HFFc6 (cell line): ENCODE data around the gene RPL18. TPM values are rescaled to one million over a fixed set of nuclear protein-coding genes. Genes with fewer than 3 reads are reported as not detected.
A peak's percentile ranks its signal among the peaks of the same experiment; 100 is the strongest.

Source experiments
- DNase-seq: peaks from one replicate; pipeline ENCODE4 v3.0.0-alpha.2; 2018
- H3K27ac Mint-ChIP-seq: 2 replicates; pipeline ENCODE4 v1.8.0; 2020; ENCODE audit warnings: mild to moderate bottlenecking, mixed read lengths
- H3K27me3 Mint-ChIP-seq: 2 replicates; pipeline ENCODE4 v1.8.0; 2021; ENCODE audit warnings: mild to moderate bottlenecking, moderate library complexity, mixed read lengths; ENCODE audit not compliant: insufficient read depth
- H3K36me3 Mint-ChIP-seq: 2 replicates; pipeline ENCODE4 v1.8.0; 2021; ENCODE audit warnings: low read depth, mixed read lengths
- H3K4me1 Mint-ChIP-seq: 2 replicates; pipeline ENCODE4 v1.8.0; 2020; ENCODE audit warnings: low read depth, mixed read lengths
- H3K4me3 Mint-ChIP-seq: 2 replicates; pipeline ENCODE4 v1.8.0; 2020; ENCODE audit warnings: mild to moderate bottlenecking, moderate library complexity, mixed read lengths
- H3K9me3 Mint-ChIP-seq: 2 replicates; pipeline ENCODE4 v1.8.0; 2020; ENCODE audit warnings: mild to moderate bottlenecking, mixed read lengths
- CTCF ChIP-seq: fragments of 200-600 bp; sonication (generic); IDR thresholded peaks from 2 replicates; pipeline ENCODE4 v1.5.0; 2021; ENCODE audit warnings: antibody characterized with exemption, mild to moderate bottlenecking
- long read RNA-seq: library from polyadenylated mRNA; unstranded; transcript quantifications from one replicate; pipeline ENCODE4 v2.0.0, GENCODE V29; 2019
- total RNA-seq, 6 experiments: library from RNA; stranded (reverse); fragmentation: NEBNext Ultra II Directional; extraction: Animal tissue kit (Norgen Biotek cat#: 25700); gene quantifications; 2 replicates in 1 of 6; 3 replicates in 5 of 6; pipeline ENCODE4 v1.2.3, GENCODE V29; 2021

Gene RPL18
- total RNA-seq, result 1,000 to 10,000 TPM; 1,359 to 1,448 (median 1,407) TPM
- long read RNA-seq, transcript RPL18-201 (6 exons, 612 nt), result minor isoform, 83 of 780 reads
- long read RNA-seq, transcript RPL18-208 (7 exons, 1,004 nt), result major isoform, 674 of 780 reads
- long read RNA-seq, partial matches to known transcripts, result 12 of 780 reads
- long read RNA-seq, other reads (novel, unspliced or antisense), result 4 of 780 reads

- Mint-ChIP-seq H3K4me1 (peaks cover 46% of the 10 kb centered on the region), H3K9me3 (no peaks in the 10 kb centered on the region), H3K36me3 (peaks cover 55% of the 10 kb centered on the region), H3K27me3 (peaks cover 13% of the 10 kb centered on the region), H3K4me3 (peak within 1 kb of the TSS; percentile 94), H3K27ac (peak within 1 kb of the TSS; percentile 99)
- no peak for TF ChIP-seq CTCF
- peak; percentile 100 for DNase-seq
Measured at GRCh38 chr19:48618916-48619691, at the start of gene RPL18, which contains the start of gene SPHK2. Gene RPL18 (minus strand): TSS chr19:48619178. CDS start chr19:48619143, 35 bp downstream. Gene SPHK2 (plus strand): TSS chr19:48619506. CDS start chr19:48620515, 1,009 bp downstream.

- Mint-ChIP-seq H3K9me3 (peaks cover 5% of the 10 kb centered on the region; the same call in 1 of the 2 replicates), H3K27me3 (peaks cover 10% of the 10 kb centered on the region), H3K36me3 (no peaks in the 10 kb centered on the region), H3K4me3 (no peak overlapping the region), H3K27ac (no peak overlapping the region), H3K4me1 (no peaks in the 10 kb centered on the region)
- no peak for TF ChIP-seq CTCF
- DNase-seq, result no peak
Measured at GRCh38 chr19:48668761-48669160, 49.8 kb upstream of the RPL18 start.

- Mint-ChIP-seq H3K36me3 (no peaks in the 10 kb centered on the region), H3K27me3 (peaks cover 10% of the 10 kb centered on the region), H3K4me1 (no peaks in the 10 kb centered on the region)
Measured at GRCh38 chr19:48668332-48668731, 49.4 kb upstream of the RPL18 start.

GRCh38 chr19:48665786-48666185 lies 46.8 kb upstream of the RPL18 start:
- no peak for TF ChIP-seq CTCF
- H3K27ac Mint-ChIP-seq, result no peak overlapping the region
- no peaks in the 10 kb centered on the region for H3K36me3 Mint-ChIP-seq
- H3K4me3 Mint-ChIP-seq, result no peak overlapping the region
- DNase-seq, result no peak
- H3K4me1 Mint-ChIP-seq, result peaks cover 4% of the 10 kb centered on the region
- H3K27me3 Mint-ChIP-seq, result peaks cover 9% of the 10 kb centered on the region
- peaks cover 5% of the 10 kb centered on the region; the same call in 1 of the 2 replicates for H3K9me3 Mint-ChIP-seq

More at GRCh38 chr19:48668332-48668731, 49.4 kb upstream of the RPL18 start:
- H3K27ac Mint-ChIP-seq, result no peak overlapping the region
- no peak overlapping the region for H3K4me3 Mint-ChIP-seq
- H3K9me3 Mint-ChIP-seq, result peaks cover 5% of the 10 kb centered on the region; the same call in 1 of the 2 replicates
- no peak for DNase-seq
- no peak for TF ChIP-seq CTCF

GRCh38 chr19:48664476-48664875 lies 45.5 kb upstream of the RPL18 start:
- DNase-seq, result no peak
- Mint-ChIP-seq H3K27me3 (peaks cover 9% of the 10 kb centered on the region), H3K4me1 (peaks cover 6% of the 10 kb centered on the region), H3K4me3 (no peak overlapping the region), H3K36me3 (no peaks in the 10 kb centered on the region), H3K27ac (no peak overlapping the region), H3K9me3 (no peaks in the 10 kb centered on the region)
- no peak for TF ChIP-seq CTCF
